PC-3 (cell line): Measurements from ENCODE around the gene EXOG. TPM values are rescaled to one million over a fixed set of nuclear protein-coding genes. Genes with fewer than 3 reads are reported as not detected.

Experiments used
- ATAC-seq: fragments of 200-7000 bp; cut with Tn5 transposase; 2 replicates; pipeline ENCODE4 v1.9.1; 2020; ENCODE audit warnings: mild to moderate bottlenecking, moderate library complexity
- BruUV-seq: library from RNA; stranded (reverse); fragments of 400-500 nt; replicated peaks from 2 replicates; lab custom pipeline; 2021; lab: Mats Ljungman, UMichigan
- CTCF ChIA-PET: fragments of 300-600 bp; sonication (Branson Sonifier 250); formaldehyde crosslinking; loops from one replicate; lab custom pipeline; 2022; ENCODE audit warnings: antibody characterized with exemption; lab: Charles Lee
- POLR2A ChIA-PET: fragments of 300-600 bp; sonication (Branson Sonifier 250); formaldehyde crosslinking; loops from one replicate; lab custom pipeline; 2022; ENCODE audit warnings: antibody characterized with exemption; ENCODE audit not compliant: unreplicated experiment; lab: Charles Lee
- DNase-seq: peaks from one replicate; pipeline ENCODE4 v3.0.0-alpha.2; 2015
- H2AFZ ChIP-seq: fragments of 300-600 bp; sonication (generic); 2 replicates; pipeline ENCODE4 v1.6.0; 2016; ENCODE audit warnings: antibody characterized with exemption, low read length
- H3F3A ChIP-seq: fragments of 300-600 bp; sonication (generic); one replicate; pipeline ENCODE4 v1.6.0; 2017; ENCODE audit warnings: antibody characterized with exemption, low read length, control low read depth, mild to moderate bottlenecking; ENCODE audit not compliant: unreplicated experiment
- H3K27ac ChIP-seq: fragments of 300-600 bp; sonication (generic); 2 replicates; pipeline ENCODE4 v1.5.1; 2016; ENCODE audit warnings: mild to moderate bottlenecking, low read length
- H3K27me3 ChIP-seq: fragments of 300-600 bp; sonication (generic); 2 replicates; pipeline ENCODE4 v1.6.1; 2016; ENCODE audit warnings: low read length, mixed read lengths
- H3K36me3 ChIP-seq: fragments of 300-600 bp; sonication (generic); 2 replicates; pipeline ENCODE4 v1.6.1; 2016; ENCODE audit warnings: low read depth, mixed run types, low read length, mixed read lengths
- H3K4me1 ChIP-seq: fragments of 300-600 bp; sonication (generic); 2 replicates; pipeline ENCODE4 v1.5.1; 2016; ENCODE audit warnings: low read length; ENCODE audit not compliant: insufficient read depth
- H3K4me2 ChIP-seq: fragments of 300-600 bp; sonication (generic); 2 replicates; pipeline ENCODE4 v1.6.0; 2016; ENCODE audit warnings: low read length
- H3K4me3 ChIP-seq: fragments of 300-600 bp; sonication (generic); 2 replicates; pipeline ENCODE4 v1.5.1; 2016; ENCODE audit warnings: mild to moderate bottlenecking, low read length, mixed read lengths
- H3K79me2 ChIP-seq: fragments of 300-600 bp; sonication (generic); 2 replicates; pipeline ENCODE4 v1.6.1; 2017; ENCODE audit warnings: low read length, mixed read lengths
- H3K9ac ChIP-seq: fragments of 300-600 bp; sonication (generic); 2 replicates; pipeline ENCODE4 v1.6.0; 2016; ENCODE audit warnings: mild to moderate bottlenecking, low read length
- H3K9me2 ChIP-seq: fragments of 300-600 bp; sonication (generic); replicated peaks from 2 replicates; pipeline ENCODE4 v1.6.1; 2016; ENCODE audit warnings: mixed run types, low read length, mixed read lengths
- H3K9me3 ChIP-seq: fragments of 300-600 bp; sonication (generic); 2 replicates; pipeline ENCODE4 v1.6.1; 2016; ENCODE audit warnings: low read length, mixed read lengths
- H4K20me1 ChIP-seq: fragments of 300-600 bp; sonication (generic); 2 replicates; pipeline ENCODE4 v1.6.1; 2016; ENCODE audit warnings: low read length, mixed read lengths
- EZH2 ChIP-seq: fragments of 300-600 bp; sonication (generic); IDR thresholded peaks from one replicate; pipeline ENCODE4 v1.6.1; 2017; ENCODE audit warnings: antibody characterized with exemption, mild to moderate bottlenecking, low read length; ENCODE audit not compliant: unreplicated experiment
- EZH2phosphoT487 ChIP-seq: fragments of 300-600 bp; sonication (generic); IDR thresholded peaks from 2 replicates; pipeline ENCODE4 v1.6.1; 2018; ENCODE audit warnings: mild to moderate bottlenecking, antibody characterized with exemption, low read length, borderline replicate concordance
- intact Hi-C: fragments of 100-400 bp; cut with micrococcal nuclease; formaldehyde crosslinking; loops from 2 replicates; pipeline ENCODE4 v1.9.0; 2023
- total RNA-seq: library from RNA; depleted of rRNA; stranded (reverse); fragments of >200 nt; gene quantifications from 2 replicates; pipeline ENCODE4 v1.2.3, GENCODE V29; 2014; rRNA removed
- TF ChIP-seq, protein P1 (sequence below): fragments of 300-600 bp; sonication (generic); conservative IDR thresholded peaks from 2 replicates; pipeline ENCODE4 v1.5.1; 2017; ENCODE audit warnings: antibody characterized with exemption, low read depth, mild to moderate bottlenecking, low read length

The EXOG gene
- total RNA-seq, 1 experiment from 2014 or later = 10.0 TPM

DNA sequence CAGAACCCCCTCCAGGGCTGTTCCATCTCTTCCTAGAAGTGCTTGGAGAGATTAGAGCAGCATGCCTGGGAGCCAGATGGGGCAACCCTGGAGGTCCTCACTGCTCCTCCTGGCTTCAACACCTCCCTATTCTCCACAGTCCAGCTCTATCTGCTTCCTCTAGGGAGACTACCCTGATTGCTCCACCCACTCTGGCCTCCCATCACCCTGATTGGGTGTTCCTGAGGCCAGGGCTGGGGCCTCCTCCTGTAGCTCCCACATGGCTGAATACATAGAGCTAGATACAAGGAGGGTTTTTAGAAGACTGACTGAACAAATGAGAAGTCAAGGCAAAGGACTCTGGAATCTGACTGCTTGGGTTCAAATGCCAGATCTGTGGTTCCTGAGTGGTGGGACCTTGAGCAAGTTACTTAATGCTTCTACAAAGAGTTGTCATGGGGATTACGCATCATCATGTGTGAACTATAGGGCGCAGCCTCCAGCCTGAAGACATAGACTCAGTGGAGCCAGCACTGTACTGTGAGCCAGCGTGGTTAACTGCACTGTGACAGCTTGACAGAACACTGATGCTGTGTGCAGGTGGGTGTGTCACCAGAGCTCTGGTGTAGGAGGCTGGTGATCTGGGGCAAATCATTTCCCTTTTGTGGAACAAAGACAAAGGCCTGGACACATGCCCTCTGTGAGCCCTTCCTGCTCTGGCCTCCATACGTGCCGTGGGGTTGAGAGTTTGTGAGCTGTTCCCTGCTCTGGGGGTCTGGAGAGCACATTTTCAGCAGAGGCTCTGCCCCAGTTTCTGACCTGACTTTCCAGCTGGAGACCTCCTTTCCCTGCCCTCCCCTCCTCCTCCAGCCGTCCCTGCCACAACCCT, 78.5 kb downstream of the EXOG start:
- no peaks in the 10 kb centered on the region for H3K9me3 ChIP-seq
- intact Hi-C loops = no loop called here
- no peaks in the 10 kb centered on the region for H3F3A ChIP-seq
- no peak overlapping the region for H3K27ac ChIP-seq
- no peak overlapping the region for H2AFZ ChIP-seq
- CTCF ChIA-PET = no interaction called here
- no peaks in the 10 kb centered on the region for H3K79me2 ChIP-seq
- DNase-seq (no peak), ATAC-seq (no peak)
- POLR2A ChIA-PET = no interaction called here
- H3K36me3 ChIP-seq = no peaks in the 10 kb centered on the region
- BruUV-seq = no TSS peak
- no peaks in the 10 kb centered on the region for H3K9me2 ChIP-seq
- no peak overlapping the region for H3K4me2 ChIP-seq
- no peak overlapping the region for H3K4me3 ChIP-seq
- no peaks in the 10 kb centered on the region for H4K20me1 ChIP-seq
- H3K27me3 ChIP-seq = peaks cover 26% of the 10 kb centered on the region
- TF ChIP-seq EZH2phosphoT487 (no peak), EZH2 (no peak)
- TF ChIP-seq, protein P1, sequence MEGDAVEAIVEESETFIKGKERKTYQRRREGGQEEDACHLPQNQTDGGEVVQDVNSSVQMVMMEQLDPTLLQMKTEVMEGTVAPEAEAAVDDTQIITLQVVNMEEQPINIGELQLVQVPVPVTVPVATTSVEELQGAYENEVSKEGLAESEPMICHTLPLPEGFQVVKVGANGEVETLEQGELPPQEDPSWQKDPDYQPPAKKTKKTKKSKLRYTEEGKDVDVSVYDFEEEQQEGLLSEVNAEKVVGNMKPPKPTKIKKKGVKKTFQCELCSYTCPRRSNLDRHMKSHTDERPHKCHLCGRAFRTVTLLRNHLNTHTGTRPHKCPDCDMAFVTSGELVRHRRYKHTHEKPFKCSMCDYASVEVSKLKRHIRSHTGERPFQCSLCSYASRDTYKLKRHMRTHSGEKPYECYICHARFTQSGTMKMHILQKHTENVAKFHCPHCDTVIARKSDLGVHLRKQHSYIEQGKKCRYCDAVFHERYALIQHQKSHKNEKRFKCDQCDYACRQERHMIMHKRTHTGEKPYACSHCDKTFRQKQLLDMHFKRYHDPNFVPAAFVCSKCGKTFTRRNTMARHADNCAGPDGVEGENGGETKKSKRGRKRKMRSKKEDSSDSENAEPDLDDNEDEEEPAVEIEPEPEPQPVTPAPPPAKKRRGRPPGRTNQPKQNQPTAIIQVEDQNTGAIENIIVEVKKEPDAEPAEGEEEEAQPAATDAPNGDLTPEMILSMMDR = no peak
- H3K4me1 ChIP-seq = no peaks in the 10 kb centered on the region
- no peak overlapping the region for H3K9ac ChIP-seq

DNA sequence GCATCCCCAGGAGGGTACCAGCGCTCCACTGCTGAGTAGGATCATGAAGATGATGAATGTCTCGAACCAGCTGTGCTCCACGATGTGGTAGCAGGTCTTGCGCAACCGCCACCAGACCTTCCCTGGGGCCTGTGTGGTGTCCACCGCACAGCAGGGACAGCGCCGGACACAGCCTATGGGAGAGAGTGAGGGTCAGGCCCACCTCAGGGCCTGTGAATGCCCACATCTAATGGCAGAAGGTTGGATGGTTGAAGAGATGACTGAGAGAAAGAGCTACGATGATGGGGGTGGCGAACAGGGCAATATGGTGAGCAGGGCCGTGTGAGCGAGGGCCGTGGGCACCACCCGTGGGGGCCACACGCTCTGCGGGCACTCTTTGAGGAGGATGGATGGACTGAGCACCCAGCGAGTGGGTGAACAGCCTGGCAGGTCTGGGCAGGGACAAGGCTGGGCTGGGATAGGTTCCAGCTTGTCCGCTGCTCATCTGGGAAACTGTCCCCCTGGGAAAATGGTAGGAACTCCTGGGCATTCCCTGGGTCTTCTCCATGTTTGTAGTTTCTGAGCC, 79.2 kb downstream of the EXOG start:
- Histone ChIP-seq H3K4me2 (no peak overlapping the region), H3K9me2 (no peaks in the 10 kb centered on the region), H4K20me1 (no peaks in the 10 kb centered on the region), H3K9me3 (no peaks in the 10 kb centered on the region), H3K27me3 (peaks cover 26% of the 10 kb centered on the region), H3K27ac (no peak overlapping the region), H3K4me3 (no peak overlapping the region), H3K4me1 (no peaks in the 10 kb centered on the region), H3K36me3 (no peaks in the 10 kb centered on the region), H2AFZ (no peak overlapping the region), H3K79me2 (no peaks in the 10 kb centered on the region), H3K9ac (no peak overlapping the region), H3F3A (no peaks in the 10 kb centered on the region)
- no TSS peak for BruUV-seq
- ChIA-PET POLR2A (no interaction called here), CTCF (no interaction called here)
- no peak for ATAC-seq
- no peak for DNase-seq
- intact Hi-C loops = no loop called here
- no peak for TF ChIP-seq EZH2phosphoT487

Other genes starting within 250 kb of the EXOG start
- 0.73 TPM in 1 of 2 replicates, not detected in the other for gene SLC22A13, start 230.5 kb upstream of the EXOG start, total RNA-seq
- 0.07 TPM in 1 of 2 replicates, not detected in the other for gene SLC22A14, start 214.0 kb upstream of the EXOG start, total RNA-seq
- gene XYLB, start 149.6 kb upstream of the EXOG start, total RNA-seq = 11.2 and 14.0 TPM in 2 replicates
- 1.5 and 1.8 TPM in 2 replicates for gene ACVR2B, start 42.5 kb upstream of the EXOG start, total RNA-seq
- 0.06 TPM in 1 of 2 replicates, not detected in the other for gene SCN5A, start 153.3 kb downstream of the EXOG start, total RNA-seq